Activated effector memory CD4-positive, alpha-beta T cell treated with anti-CD3 and anti-CD28 coated beads, Interleukin-2, amount 50 U/mL, for 16 hours (primary cell): ENCODE measurements around the gene VPS52.

Source experiments
- DNase-seq: peaks from one replicate; pipeline ENCODE4 v3.0.0-alpha.2; 2020

The VPS52 gene

GRCh38 chr6:33271468-33272274 lies at the start of gene VPS52, which contains the start of gene RPS18:
VPS52 (minus strand) TSS chr6:33271876; CDS start chr6:33271675, 201 bp downstream.
RPS18 (plus strand) TSS chr6:33272075; CDS start chr6:33272120, 45 bp downstream.
- DNase-seq: peak; percentile 95

- DNase-seq: no peak
Measured at GRCh38 chr6:33321227-33321626, 49.6 kb upstream of the VPS52 start.

- no peak for DNase-seq
Measured at GRCh38 chr6:33320315-33321181, 48.9 kb upstream of the VPS52 start.

- no peak for DNase-seq
Measured at GRCh38 chr6:33319939-33320314, 48.3 kb upstream of the VPS52 start.

GRCh38 chr6:33318426-33319073 lies 46.9 kb upstream of the VPS52 start:
- no peak for DNase-seq

- DNase-seq: peak; percentile 98
Measured at GRCh38 chr6:33317669-33318425, 46.2 kb upstream of the VPS52 start, which contains the start of gene ZBTB22. ZBTB22 (minus strand) TSS chr6:33317744; CDS start chr6:33316916, 828 bp downstream.

GRCh38 chr6:33317419-33317668 lies 45.7 kb upstream of the VPS52 start:
- no peak for DNase-seq

- DNase-seq: no peak
Measured at GRCh38 chr6:33316603-33317418, 45.1 kb upstream of the VPS52 start.

GRCh38 chr6:33315793-33316602 lies 44.3 kb upstream of the VPS52 start:
- DNase-seq: no peak

GRCh38 chr6:33314943-33315792 lies 43.5 kb upstream of the VPS52 start:
- DNase-seq: peak; percentile 71

GRCh38 chr6:33314515-33314942 lies 42.9 kb upstream of the VPS52 start:
- peak; percentile 92 for DNase-seq

GRCh38 chr6:33313709-33314514 lies 42.2 kb upstream of the VPS52 start, which contains the start of gene TAPBP:
TAPBP (minus strand) TSS chr6:33314078; CDS start chr6:33314041, 37 bp downstream.
- peak; percentile 95 for DNase-seq

GRCh38 chr6:33313105-33313708 lies 41.5 kb upstream of the VPS52 start:
- DNase-seq: peak; percentile 81

GRCh38 chr6:33312361-33313104 lies 40.9 kb upstream of the VPS52 start:
- peak; percentile 93 for DNase-seq

GRCh38 chr6:33306356-33306755 lies 34.7 kb upstream of the VPS52 start:
- no peak for DNase-seq

- DNase-seq: no peak
Measured at GRCh38 chr6:33305052-33305451, 33.4 kb upstream of the VPS52 start.

- DNase-seq: no peak
Measured at GRCh38 chr6:33304216-33304615, 32.5 kb upstream of the VPS52 start.

- DNase-seq: no peak
Measured at GRCh38 chr6:33301877-33302276, 30.2 kb upstream of the VPS52 start.
